Islet precursor cell (in vitro differentiated cells): ENCODE measurements around the gene TRIM10.
A peak's percentile ranks its signal among the peaks of the same experiment; 100 is the strongest.
"Not testable (repeated sequence)": the region's sequence is repeated elsewhere in the genome, so short reads cannot be mapped to it uniquely, and the experiment has no call there.

Experiments
- DNase-seq: peaks from one replicate; pipeline ENCODE4 v3.0.0-alpha.2; 2018

TRIM10 gene

DNA sequence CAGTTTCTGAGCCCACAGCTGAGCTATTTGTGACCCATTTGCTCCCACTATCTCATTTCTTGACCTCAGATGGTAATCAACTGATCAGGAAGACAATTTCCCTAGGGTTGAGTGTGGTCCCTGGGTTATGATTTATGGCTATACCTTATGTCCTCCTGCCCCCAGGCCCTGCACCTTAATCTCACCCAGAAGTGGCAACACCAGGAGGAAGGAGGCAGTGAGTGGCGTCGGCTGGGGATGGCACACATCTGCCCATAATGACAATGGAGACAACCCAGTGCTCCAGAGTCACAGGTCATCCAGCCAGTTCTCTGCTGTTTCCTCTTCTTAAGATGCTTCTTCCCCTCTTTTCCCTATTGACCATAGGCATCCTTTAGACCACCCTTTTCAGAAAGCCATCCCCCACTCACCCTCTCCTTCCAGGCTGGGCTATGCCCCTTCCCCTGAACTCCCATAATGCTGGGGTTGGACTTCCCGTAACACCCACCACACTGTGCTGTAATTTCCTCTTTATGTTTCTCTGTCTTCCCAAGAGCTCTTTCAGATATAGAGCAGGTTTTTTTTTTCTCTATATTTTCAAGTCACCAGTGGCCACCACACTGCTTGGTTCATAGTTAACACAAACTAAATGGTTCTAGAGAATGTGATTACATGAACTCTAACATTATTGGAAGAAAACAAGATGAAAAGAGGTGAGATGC lies 8.0 kb downstream of the TRIM10 start:
- DNase-seq = peak; percentile 17

GRCh38 chr6:30152016-30152673 lies 8.9 kb downstream of the TRIM10 start:
- DNase-seq = no peak

GRCh38 chr6:30151580-30151979 lies 9.4 kb downstream of the TRIM10 start:
- no peak for DNase-seq

DNA sequence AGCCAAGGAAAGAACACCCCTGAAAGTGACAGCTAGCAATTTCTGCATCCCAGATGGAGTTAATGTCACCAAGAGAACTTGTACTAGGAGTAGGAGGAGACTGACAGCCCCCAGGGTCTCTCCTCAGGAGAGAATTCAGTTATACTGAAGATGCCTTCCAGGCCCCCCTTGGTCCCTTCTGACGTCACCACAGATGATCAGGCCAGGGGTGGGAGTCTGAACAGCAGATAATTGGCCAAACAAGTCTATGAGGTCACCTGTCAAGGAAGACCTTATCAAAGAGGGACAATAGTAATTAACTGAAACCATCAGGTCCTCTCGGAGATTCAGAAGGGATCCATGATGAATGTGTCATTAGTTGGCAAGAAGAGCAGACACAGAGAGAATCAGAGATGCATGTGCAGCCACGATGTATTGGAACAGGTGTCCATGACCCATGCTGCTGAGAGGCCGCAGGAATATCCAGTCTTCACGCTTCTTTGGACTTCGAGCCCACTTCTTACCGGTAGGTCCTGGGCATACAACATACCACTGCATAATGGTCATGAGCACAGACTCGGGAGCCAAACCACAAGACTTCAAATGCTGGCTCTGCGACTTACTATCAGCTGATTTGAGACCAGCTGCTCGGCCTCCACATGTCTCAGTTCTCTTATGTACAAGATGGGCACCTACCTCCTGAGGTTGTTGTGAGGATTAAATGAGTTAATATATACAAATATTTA lies 10.2 kb downstream of the TRIM10 start:
- DNase-seq = peak; percentile 26

- peak; percentile 35 for DNase-seq
Measured at GRCh38 chr6:30149858-30150550, 11.0 kb downstream of the TRIM10 start.

DNA sequence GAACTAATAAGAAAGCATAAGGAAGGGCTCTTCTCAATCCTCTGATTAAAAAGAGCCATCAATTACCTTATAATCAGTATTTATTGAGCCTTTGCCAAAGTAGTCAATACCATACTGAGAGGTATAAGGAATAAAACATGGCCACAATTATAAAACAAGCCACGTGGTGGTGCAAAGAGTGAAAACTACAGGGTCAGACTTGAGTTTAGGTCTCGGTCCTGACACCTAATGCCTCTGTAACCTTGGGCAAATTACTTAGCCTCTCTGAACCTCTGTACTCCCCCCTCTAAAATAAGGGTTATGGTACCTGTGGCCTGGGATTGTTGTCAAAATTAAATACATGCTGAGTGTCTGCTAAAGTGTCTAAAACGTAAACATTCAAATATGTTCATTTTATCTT lies 11.8 kb downstream of the TRIM10 start:
- DNase-seq = no peak

GRCh38 chr6:30147096-30147495 lies 13.9 kb downstream of the TRIM10 start:
- no peak for DNase-seq

- DNase-seq = no peak
Measured at GRCh38 chr6:30145818-30146217, 15.2 kb downstream of the TRIM10 start.

DNA sequence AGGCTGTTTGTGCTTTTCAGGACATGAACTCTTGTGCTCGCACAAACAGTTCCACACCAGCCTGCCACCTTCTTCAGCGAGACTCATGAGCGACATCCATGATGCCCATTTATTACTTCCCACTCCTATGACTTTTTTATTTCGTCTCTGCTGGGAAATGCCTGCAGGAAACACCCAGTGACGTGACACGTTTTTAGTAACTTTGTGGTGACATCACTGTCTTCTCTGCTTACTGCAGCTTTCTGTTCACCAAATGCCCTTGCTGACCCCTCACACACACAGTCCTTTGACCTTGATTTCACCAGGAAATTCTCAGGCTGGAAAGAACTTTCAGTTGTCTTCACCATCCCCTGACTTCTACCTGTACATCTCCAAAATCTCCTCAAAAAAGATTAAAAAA lies 16.2 kb downstream of the TRIM10 start:
- DNase-seq = no peak

- no peak for DNase-seq
Measured at GRCh38 chr6:30143780-30144179, 17.2 kb downstream of the TRIM10 start.

GRCh38 chr6:30142665-30143064 lies 18.3 kb downstream of the TRIM10 start:
- DNase-seq = no peak

DNA sequence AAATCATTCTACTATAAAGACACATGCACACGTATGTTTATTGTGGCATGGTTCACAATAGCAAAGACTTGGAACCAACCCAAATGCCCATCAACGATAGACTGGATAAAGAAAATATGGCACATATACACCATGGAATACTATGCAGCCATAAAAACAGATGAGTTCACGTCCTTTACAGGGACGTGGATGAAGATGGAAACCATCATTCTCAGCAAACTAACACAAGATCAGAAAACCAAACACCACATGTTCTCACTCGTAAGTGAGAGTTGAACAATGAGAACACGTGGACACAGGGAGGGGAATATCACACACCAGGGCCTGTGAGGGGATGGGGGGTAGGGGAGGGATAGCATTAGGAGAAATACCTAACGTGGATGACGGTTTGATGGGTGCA lies 20.8 kb downstream of the TRIM10 start:
- not testable (repeated sequence) for DNase-seq

DNA sequence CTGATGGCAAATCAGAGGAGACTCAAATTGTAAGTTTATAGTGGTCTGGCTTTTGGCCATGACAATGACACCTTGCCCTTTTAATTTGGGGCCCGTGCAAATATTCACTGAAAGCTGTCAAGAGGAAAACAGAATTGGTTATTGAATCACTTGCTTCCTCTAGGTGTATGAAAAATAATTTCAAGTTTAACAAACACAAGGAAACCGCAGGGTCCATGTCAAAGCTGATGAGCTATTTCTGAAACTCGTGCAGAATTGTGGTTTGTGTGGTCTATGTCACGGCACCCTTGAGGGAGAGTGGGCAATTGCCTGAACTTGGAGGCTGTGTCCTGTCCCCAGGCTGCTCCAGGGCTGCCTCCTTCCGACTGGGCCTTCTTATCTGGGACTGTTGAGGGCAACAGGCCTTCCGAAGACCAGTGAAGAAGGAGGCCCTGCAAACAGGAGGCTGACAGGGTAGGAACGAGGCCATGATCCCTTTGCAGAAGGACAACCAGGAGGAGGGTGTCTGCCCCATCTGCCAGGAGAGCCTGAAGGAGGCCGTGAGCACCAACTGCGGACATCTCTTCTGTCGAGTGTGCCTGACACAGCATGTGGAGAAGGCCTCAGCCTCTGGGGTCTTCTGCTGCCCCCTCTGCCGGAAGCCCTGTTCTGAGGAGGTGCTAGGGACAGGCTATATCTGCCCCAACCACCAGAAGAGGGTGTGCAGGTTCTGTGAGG lies 24.3 kb downstream of the TRIM10 start:
- no peak for DNase-seq

GRCh38 chr6:30135757-30136156 lies 25.3 kb downstream of the TRIM10 start, which contains the start of gene TRIM40:
TSS of gene TRIM40 (plus strand) at chr6:30136140. CDS start at chr6:30137037, 897 bp downstream.
- DNase-seq = no peak

GRCh38 chr6:30135147-30135546 lies 25.9 kb downstream of the TRIM10 start:
- no peak for DNase-seq

DNA sequence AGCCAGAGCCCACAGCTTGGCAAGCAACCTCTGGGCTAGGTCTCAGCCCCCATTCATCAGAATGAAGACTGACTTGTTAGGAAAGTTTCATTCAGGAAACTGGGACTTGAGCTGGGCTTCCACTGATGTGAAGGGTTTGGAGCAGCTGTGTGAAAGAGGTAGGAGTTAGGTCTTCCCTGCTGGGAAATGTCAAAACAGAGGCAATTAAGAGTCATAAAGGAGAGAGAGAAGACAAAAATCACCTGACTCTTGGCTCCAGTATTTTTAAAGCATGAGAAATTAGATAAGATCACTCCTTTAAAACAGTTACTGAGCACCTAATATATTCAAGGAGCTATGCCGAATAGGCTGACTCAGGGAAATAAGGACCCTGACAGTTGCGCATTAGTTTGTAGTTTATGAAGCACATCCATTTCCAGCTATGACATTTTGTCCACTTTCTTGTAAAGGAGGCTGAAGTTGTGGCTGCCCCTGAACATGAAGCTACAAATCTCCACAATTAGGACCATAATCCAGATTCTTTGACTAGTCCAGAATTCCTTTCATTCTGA lies 29.0 kb downstream of the TRIM10 start:
- no peak for DNase-seq

DNA sequence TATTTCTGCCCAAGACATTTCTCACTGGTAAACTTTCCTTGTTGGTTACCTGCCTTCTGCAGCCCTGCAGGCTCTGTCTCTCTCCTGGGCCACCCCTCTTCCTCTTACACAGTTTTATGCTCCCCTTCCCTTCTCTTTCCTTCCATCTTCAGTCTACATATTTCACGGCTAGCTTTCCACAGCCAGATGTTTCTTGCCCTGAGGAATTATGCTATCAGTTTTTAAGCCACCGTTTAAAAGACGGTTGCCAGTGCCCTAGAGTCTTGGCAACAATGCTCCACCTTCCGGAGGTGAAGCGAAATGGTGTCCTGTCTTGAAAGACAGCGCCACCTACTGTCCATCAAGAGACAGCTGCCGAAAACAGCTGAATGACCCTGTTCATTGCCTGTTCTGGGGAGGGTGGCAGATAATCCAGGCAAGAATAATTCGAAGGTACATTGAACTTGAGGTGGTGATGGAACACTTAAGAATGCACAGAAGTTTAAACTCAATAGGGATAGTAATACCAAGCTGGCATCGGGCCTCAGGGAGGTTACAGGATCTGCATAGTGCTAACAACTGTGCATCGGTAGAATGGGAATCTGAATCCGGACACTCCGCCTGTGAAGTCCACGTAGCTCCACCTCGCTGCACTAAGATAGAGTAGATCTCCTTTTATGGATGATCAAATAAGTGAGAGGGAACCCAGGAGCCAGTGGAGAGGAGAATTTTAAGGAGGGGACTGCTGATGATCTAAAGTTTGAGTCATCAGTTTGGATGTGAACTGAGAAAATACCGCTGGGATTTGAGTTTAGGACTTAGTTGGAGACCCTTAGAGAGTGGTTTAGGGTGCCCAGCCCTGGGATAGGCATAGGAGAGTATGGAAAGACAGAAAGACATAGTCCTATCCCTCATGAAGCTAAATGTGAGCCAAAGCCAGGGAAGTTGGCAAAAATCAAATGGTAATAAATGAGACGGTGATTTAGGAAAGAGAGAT lies 29.8 kb downstream of the TRIM10 start:
- DNase-seq = peak; percentile 80

GRCh38 chr6:30130179-30130679 lies 30.8 kb downstream of the TRIM10 start:
- DNase-seq = no peak

- no peak for DNase-seq
Measured at GRCh38 chr6:30129265-30130178, 31.5 kb downstream of the TRIM10 start.
